ENCODE measurements around the gene FAM181A. TPM values are rescaled to one million over a fixed set of nuclear protein-coding genes. Genes with fewer than 3 reads are reported as not detected.

Gene FAM181A
- total RNA-seq, 1 donor from 2014 or later: not detected

DNA sequence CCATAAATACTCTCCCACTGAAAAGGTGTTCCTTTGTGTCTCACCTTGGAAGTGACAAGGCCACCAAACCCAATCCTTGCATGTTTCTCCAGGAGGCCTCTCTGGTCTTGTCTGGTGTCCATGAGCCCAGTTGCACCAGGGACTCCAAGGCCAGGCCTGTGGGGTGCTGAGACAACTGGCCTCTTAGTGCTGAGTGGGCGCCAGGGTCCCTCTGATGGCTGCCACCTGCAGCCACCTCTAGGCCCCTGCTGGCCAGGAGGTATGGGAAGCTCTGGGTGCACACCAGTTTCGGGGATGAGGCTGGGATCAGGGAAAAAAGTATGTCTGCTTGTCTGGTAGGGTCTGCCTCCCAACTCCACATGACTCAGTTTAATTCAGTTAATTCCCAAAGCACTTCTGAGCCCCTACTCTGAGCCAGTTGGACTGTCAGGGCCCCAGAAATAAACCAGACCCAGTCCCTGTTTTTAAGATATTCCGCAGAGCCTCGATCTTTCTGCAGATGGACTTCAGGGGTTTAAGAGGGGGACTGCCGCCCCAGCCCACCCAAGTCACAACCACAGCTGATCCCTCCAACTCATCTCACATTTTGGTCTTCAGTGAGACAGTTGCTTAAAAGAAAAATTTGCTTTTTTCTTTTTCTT, 15.0 kb upstream of the FAM181A start:
- Mint-ChIP-seq H3K27ac (no peak overlapping the region), H3K9me3 (peaks cover 4% of the 10 kb centered on the region)
- intact Hi-C loops (cut with micrococcal nuclease): no loop called here

GRCh38 chr14:93912782-93913181, 14.4 kb upstream of the FAM181A start:
- intact Hi-C loops (cut with micrococcal nuclease): no loop called here

More for the DNA sequence above, 15.0 kb upstream of the FAM181A start:
- Mint-ChIP-seq H3K27me3 (ENCODE audit: low read depth) (no peaks in the 10 kb centered on the region), H3K4me3 (ENCODE audit: low read depth) (no peak overlapping the region), H3K36me3 (ENCODE audit: low read depth) (no peaks in the 10 kb centered on the region), H3K4me1 (ENCODE audit: low read depth) (peaks cover 2% of the 10 kb centered on the region)
- DNase-seq (ENCODE audit: low spot score): no peak

DNA sequence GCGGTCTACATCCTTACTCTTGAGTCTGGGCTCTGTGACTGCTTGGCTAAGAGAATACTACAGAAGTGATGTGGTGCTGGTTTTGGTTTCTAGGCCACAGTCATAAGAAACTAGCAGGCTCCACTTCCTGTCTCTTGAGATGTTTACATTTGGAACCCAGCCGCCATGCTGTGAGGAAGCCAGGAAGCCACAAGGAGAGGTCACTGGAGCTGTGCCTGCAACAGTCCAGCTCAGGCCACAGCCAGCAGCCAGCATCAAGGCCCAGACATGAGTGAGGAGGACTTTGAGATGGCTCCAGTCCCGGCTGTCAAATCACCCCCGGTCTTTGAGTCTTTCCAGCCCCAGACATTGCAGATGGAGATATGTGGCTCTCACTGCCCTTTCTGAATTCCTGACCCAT, 12.9 kb upstream of the FAM181A start:
- no peak overlapping the region for H3K4me3 Mint-ChIP-seq (ENCODE audit: low read depth)
- H3K27me3 Mint-ChIP-seq (ENCODE audit: low read depth): no peaks in the 10 kb centered on the region
- H3K9me3 Mint-ChIP-seq: peaks cover 4% of the 10 kb centered on the region
- no peak for DNase-seq (ENCODE audit: low spot score)
- intact Hi-C loops (cut with micrococcal nuclease): no loop called here
- no peaks in the 10 kb centered on the region for H3K36me3 Mint-ChIP-seq (ENCODE audit: low read depth)
- no peak overlapping the region for H3K27ac Mint-ChIP-seq
- peaks cover 2% of the 10 kb centered on the region for H3K4me1 Mint-ChIP-seq (ENCODE audit: low read depth)

More at GRCh38 chr14:93912782-93913181, 14.4 kb upstream of the FAM181A start:
- Mint-ChIP-seq H3K36me3 (ENCODE audit: low read depth) (no peaks in the 10 kb centered on the region), H3K9me3 (peaks cover 4% of the 10 kb centered on the region), H3K27ac (no peak overlapping the region), H3K4me1 (ENCODE audit: low read depth) (peaks cover 2% of the 10 kb centered on the region), H3K27me3 (ENCODE audit: low read depth) (no peaks in the 10 kb centered on the region), H3K4me3 (ENCODE audit: low read depth) (no peak overlapping the region)
- no peak for DNase-seq (ENCODE audit: low spot score)

GRCh38 chr14:93915070-93915705, 12.0 kb upstream of the FAM181A start:
- peaks cover 2% of the 10 kb centered on the region for H3K27me3 Mint-ChIP-seq (ENCODE audit: low read depth)
- H3K9me3 Mint-ChIP-seq: peaks cover 4% of the 10 kb centered on the region
- no peak overlapping the region for H3K4me3 Mint-ChIP-seq (ENCODE audit: low read depth)
- intact Hi-C loops (cut with micrococcal nuclease): no loop called here
- H3K27ac Mint-ChIP-seq: no peak overlapping the region
- no peaks in the 10 kb centered on the region for H3K36me3 Mint-ChIP-seq (ENCODE audit: low read depth)
- H3K4me1 Mint-ChIP-seq (ENCODE audit: low read depth): peaks cover 2% of the 10 kb centered on the region
- no peak for DNase-seq (ENCODE audit: low spot score)

DNA sequence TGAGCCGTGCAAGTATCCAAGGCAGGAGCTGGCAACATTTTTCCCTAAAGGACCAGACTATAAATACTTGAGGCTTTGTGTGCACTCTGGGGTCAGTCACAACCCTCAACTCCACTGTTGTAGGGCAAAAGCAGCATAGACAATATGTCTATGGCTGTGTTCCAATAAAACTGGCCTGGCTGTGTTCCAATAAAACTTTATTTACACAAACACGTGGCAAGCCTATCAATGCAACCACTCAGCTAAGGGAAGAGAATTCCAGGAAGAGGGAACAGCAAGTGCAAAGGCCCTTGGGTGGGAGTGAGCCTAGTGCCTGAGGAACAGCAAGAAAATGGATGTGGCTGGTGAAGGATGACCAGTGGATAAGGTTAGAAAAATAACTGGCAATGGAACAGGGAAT, 11.3 kb upstream of the FAM181A start:
- intact Hi-C loops (cut with micrococcal nuclease): no loop called here
- H3K4me3 Mint-ChIP-seq (ENCODE audit: low read depth): no peak overlapping the region
- no peak overlapping the region for H3K27ac Mint-ChIP-seq
- no peak for DNase-seq (ENCODE audit: low spot score)
- peaks cover 2% of the 10 kb centered on the region for H3K4me1 Mint-ChIP-seq (ENCODE audit: low read depth)
- peaks cover 5% of the 10 kb centered on the region for H3K27me3 Mint-ChIP-seq (ENCODE audit: low read depth)
- H3K9me3 Mint-ChIP-seq: peaks cover 4% of the 10 kb centered on the region
- no peaks in the 10 kb centered on the region for H3K36me3 Mint-ChIP-seq (ENCODE audit: low read depth)

GRCh38 chr14:93916498-93916897, 10.6 kb upstream of the FAM181A start:
- Mint-ChIP-seq H3K4me1 (ENCODE audit: low read depth) (peaks cover 2% of the 10 kb centered on the region), H3K9me3 (peaks cover 4% of the 10 kb centered on the region), H3K4me3 (ENCODE audit: low read depth) (no peak overlapping the region), H3K27ac (no peak overlapping the region), H3K27me3 (ENCODE audit: low read depth) (peaks cover 5% of the 10 kb centered on the region), H3K36me3 (ENCODE audit: low read depth) (no peaks in the 10 kb centered on the region)
- intact Hi-C loops (cut with micrococcal nuclease): no loop called here
- no peak for DNase-seq (ENCODE audit: low spot score)

DNA sequence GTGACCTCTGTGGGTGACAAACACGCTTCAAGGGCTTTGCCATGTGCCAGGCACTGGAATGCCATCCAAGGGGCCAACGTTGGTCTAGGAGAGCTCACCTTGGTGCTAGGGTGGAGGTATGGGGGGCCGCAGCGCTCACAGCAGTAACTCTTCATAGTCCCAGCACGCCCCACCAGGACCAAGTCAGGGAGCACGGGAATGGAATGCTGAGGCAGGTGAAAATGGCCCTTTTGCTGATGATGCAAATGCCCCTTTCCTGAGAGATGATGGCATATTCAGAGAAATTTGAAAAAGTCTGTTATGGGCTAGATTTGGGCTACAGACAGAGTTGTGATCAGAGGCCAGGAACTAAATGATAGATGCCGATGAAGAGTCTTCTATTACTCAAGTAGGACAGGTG, 10.0 kb upstream of the FAM181A start:
- Mint-ChIP-seq H3K9me3 (peaks cover 4% of the 10 kb centered on the region), H3K4me3 (ENCODE audit: low read depth) (no peak overlapping the region), H3K4me1 (ENCODE audit: low read depth) (peaks cover 2% of the 10 kb centered on the region), H3K27ac (no peak overlapping the region), H3K36me3 (ENCODE audit: low read depth) (no peaks in the 10 kb centered on the region), H3K27me3 (ENCODE audit: low read depth) (peaks cover 5% of the 10 kb centered on the region)
- intact Hi-C loops (cut with micrococcal nuclease): no loop called here
- no peak for DNase-seq (ENCODE audit: low spot score)

GRCh38 chr14:93921001-93921806, 5.9 kb upstream of the FAM181A start:
- intact Hi-C loops (cut with micrococcal nuclease): no loop called here
- peaks cover 5% of the 10 kb centered on the region for H3K27me3 Mint-ChIP-seq (ENCODE audit: low read depth)
- no peaks in the 10 kb centered on the region for H3K4me1 Mint-ChIP-seq (ENCODE audit: low read depth)

DNA sequence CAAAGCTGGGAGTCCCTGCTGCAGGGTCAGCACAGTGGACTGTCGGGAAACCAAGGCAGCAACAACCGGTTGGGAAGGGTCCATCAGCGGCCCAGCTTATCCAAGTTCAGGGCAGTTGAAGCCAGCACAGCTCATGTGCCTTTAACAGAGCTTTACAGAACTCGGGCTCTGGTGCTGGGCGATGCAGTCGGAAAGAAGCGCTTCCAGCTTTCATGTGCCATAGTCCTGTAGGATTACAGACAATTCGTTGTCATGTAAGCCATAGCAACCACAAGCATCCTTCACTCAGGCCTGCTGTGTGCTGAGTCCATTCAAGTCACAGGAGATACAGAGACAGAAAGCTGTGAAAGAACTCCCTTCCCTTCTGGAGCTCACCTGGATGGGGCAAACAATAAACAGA, 3.5 kb upstream of the FAM181A start:
- Mint-ChIP-seq H3K4me3 (ENCODE audit: low read depth) (no peak overlapping the region), H3K27ac (no peak overlapping the region), H3K4me1 (ENCODE audit: low read depth) (no peaks in the 10 kb centered on the region), H3K9me3 (no peaks in the 10 kb centered on the region), H3K27me3 (ENCODE audit: low read depth) (peaks cover 5% of the 10 kb centered on the region), H3K36me3 (ENCODE audit: low read depth) (no peaks in the 10 kb centered on the region)
- intact Hi-C loops (cut with micrococcal nuclease): no loop called here
- DNase-seq (ENCODE audit: low spot score): no peak

More at GRCh38 chr14:93921001-93921806, 5.9 kb upstream of the FAM181A start:
- no peak overlapping the region for H3K4me3 Mint-ChIP-seq (ENCODE audit: low read depth)
- H3K36me3 Mint-ChIP-seq (ENCODE audit: low read depth): no peaks in the 10 kb centered on the region
- no peaks in the 10 kb centered on the region for H3K9me3 Mint-ChIP-seq
- H3K27ac Mint-ChIP-seq: no peak overlapping the region
- no peak for DNase-seq (ENCODE audit: low spot score)

DNA sequence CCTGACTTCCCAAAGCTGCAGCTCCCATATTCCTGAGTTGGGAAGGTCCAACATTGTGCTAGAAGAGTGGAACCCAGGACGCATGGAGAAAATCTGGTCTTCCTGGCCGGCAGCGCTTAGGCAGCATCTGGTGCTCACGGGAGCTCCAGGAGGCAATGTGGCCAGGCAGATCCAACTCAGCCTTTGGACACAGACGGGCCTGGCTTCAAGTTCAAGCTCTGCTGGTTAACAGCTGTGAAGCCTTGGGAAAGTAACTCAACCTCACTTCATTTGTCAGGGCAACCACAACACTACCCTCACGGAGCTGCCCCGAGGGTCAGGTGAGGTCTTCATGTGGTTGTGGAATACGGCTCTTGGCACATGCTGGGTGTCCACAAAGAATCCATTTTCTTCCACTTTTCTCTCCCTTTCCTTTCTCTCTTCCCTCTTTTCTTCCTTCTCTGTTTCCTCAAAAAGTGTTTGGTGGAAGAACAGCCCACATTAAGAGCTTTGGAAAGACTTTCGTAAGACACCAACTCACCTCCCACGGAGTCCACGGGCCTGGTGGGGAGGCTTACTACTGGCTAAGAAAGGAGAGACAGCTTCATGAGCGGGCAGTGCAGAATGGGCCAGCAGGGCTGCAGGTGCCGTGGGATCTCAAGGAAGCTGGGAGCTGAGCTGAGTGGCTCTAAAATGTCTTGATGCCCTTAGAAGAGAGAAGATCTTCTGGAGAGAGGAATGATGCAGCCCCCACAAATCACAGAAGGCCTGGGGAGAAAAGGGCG, 2.4 kb upstream of the FAM181A start:
- Mint-ChIP-seq H3K4me3 (ENCODE audit: low read depth) (no peak overlapping the region), H3K27ac (no peak overlapping the region), H3K36me3 (ENCODE audit: low read depth) (no peaks in the 10 kb centered on the region), H3K4me1 (ENCODE audit: low read depth) (no peaks in the 10 kb centered on the region), H3K9me3 (no peaks in the 10 kb centered on the region), H3K27me3 (ENCODE audit: low read depth) (peaks cover 2% of the 10 kb centered on the region)
- intact Hi-C loops (cut with micrococcal nuclease): no loop called here
- no peak for DNase-seq (ENCODE audit: low spot score)

- intact Hi-C loops (cut with micrococcal nuclease): no loop called here
- peaks cover 2% of the 10 kb centered on the region for H3K27me3 Mint-ChIP-seq (ENCODE audit: low read depth)
- no peaks in the 10 kb centered on the region for H3K36me3 Mint-ChIP-seq (ENCODE audit: low read depth)
- H3K27ac Mint-ChIP-seq: no peak overlapping the region
- H3K9me3 Mint-ChIP-seq: no peaks in the 10 kb centered on the region
- no peak overlapping the region for H3K4me3 Mint-ChIP-seq (ENCODE audit: low read depth)
- no peak for DNase-seq (ENCODE audit: low spot score)
- no peaks in the 10 kb centered on the region for H3K4me1 Mint-ChIP-seq (ENCODE audit: low read depth)
Observed at GRCh38 chr14:93925374-93925895, 1.7 kb upstream of the FAM181A start.

DNA sequence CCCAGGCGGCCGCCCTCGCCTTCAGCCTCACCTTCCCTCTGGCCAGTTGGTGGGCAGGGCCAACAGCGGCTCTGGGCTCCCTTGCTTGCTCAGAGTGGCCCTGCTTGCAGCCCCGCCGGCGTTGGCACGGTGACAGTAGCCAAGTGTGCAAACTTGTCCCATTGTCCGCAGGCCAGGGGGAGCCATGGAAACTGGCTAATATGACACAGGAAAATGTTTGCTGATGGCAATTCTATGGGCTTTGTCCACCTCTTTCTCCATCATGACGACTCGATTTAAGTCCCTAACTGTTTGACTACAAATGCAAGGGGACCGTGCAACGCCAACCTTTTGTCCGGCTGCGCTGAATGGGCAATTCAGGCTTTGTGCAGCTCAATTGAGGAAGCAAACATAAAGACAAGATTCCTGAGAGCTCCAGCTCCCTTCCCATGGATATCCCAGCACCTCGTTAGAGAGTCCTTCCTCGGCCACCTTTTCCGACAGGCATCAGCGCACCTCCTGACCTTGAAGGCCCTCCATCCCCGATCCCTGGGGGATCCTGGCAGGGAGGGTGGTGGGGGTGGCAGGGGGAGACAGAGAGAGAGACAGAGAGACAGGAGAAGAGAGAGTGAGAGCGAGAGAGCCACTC, 785 bp upstream of the FAM181A start:
- Mint-ChIP-seq H3K36me3 (ENCODE audit: low read depth) (peaks cover 2% of the 10 kb centered on the region), H3K4me1 (ENCODE audit: low read depth) (no peaks in the 10 kb centered on the region), H3K27ac (no peak overlapping the region), H3K9me3 (no peaks in the 10 kb centered on the region), H3K4me3 (ENCODE audit: low read depth) (no peak overlapping the region), H3K27me3 (ENCODE audit: low read depth) (no peaks in the 10 kb centered on the region)
- DNase-seq (ENCODE audit: low spot score): no peak
- intact Hi-C loops (cut with micrococcal nuclease): no loop called here
